Astrocyte (in vitro differentiated cells and primary cell): ENCODE results near the gene KRT222. TPM values are rescaled to one million over a fixed set of nuclear protein-coding genes. Genes with fewer than 3 reads are reported as not detected.

Experiments used
- DNase-seq: peaks from one replicate; pipeline ENCODE4 v3.0.0-alpha.2; 2010; ENCODE audit warnings: low read depth
- FAIRE-seq: peaks from 2 replicates; lab custom pipeline; 2011; peaks lifted over from hg19 to GRCh38; lab: Jason Lieb, UNC
- H2AFZ ChIP-seq: 2 replicates; pipeline ENCODE4 v1.6.0; 2012; ENCODE audit warnings: low read depth, low read length, inconsistent platforms
- H3K27ac ChIP-seq: 2 replicates; pipeline ENCODE4 v1.5.1; 2011; ENCODE audit warnings: low read depth, low read length, inconsistent platforms
- H3K27me3 ChIP-seq: 2 replicates; pipeline ENCODE4 v1.6.0; 2011; ENCODE audit warnings: low read length, inconsistent platforms; ENCODE audit not compliant: insufficient read depth
- H3K36me3 ChIP-seq: 2 replicates; pipeline ENCODE4 v1.5.1; 2011; ENCODE audit warnings: low read length, inconsistent platforms; ENCODE audit not compliant: insufficient read depth
- H3K4me1 ChIP-seq: 2 replicates; pipeline ENCODE4 v1.5.1; 2011; ENCODE audit warnings: low read length, inconsistent platforms; ENCODE audit not compliant: insufficient read depth
- H3K4me2 ChIP-seq: 2 replicates; pipeline ENCODE4 v1.6.0; 2012; ENCODE audit warnings: low read length, inconsistent platforms
- H3K4me3 ChIP-seq: 2 replicates; pipeline ENCODE4 v1.5.1; 2011; ENCODE audit warnings: low read depth, mild to moderate bottlenecking, low read length, inconsistent platforms; ENCODE audit not compliant: insufficient read depth
- H3K79me2 ChIP-seq: 2 replicates; pipeline ENCODE4 v1.6.0; 2012; ENCODE audit warnings: mild to moderate bottlenecking, low read length, inconsistent platforms; ENCODE audit not compliant: insufficient read depth
- H3K9ac ChIP-seq: 2 replicates; pipeline ENCODE4 v1.6.0; 2012; ENCODE audit warnings: mild to moderate bottlenecking, low read length, inconsistent platforms
- H3K9me3 ChIP-seq: 2 replicates; pipeline ENCODE4 v1.5.1; 2012; ENCODE audit warnings: low read depth, mild to moderate bottlenecking, low read length, inconsistent platforms; ENCODE audit not compliant: insufficient read depth
- H4K20me1 ChIP-seq: 2 replicates; pipeline ENCODE4 v1.6.0; 2012; ENCODE audit warnings: low read length, inconsistent platforms; ENCODE audit not compliant: insufficient read depth
- H3K27ac Mint-ChIP-seq: one replicate; pipeline ENCODE4 v1.8.0; 2021; ENCODE audit warnings: mild to moderate bottlenecking, mixed read lengths; ENCODE audit not compliant: unreplicated experiment
- H3K27me3 Mint-ChIP-seq: one replicate; pipeline ENCODE4 v1.8.0; 2021; ENCODE audit warnings: low read depth, mixed read lengths; ENCODE audit not compliant: unreplicated experiment
- H3K36me3 Mint-ChIP-seq: one replicate; pipeline ENCODE4 v1.8.0; 2021; ENCODE audit warnings: low read depth, mixed read lengths; ENCODE audit not compliant: unreplicated experiment
- H3K4me1 Mint-ChIP-seq: one replicate; pipeline ENCODE4 v1.8.0; 2021; ENCODE audit warnings: low read depth, mixed read lengths; ENCODE audit not compliant: unreplicated experiment
- H3K4me3 Mint-ChIP-seq: one replicate; pipeline ENCODE4 v1.8.0; 2021; ENCODE audit warnings: mild to moderate bottlenecking, moderate library complexity, mixed read lengths; ENCODE audit not compliant: unreplicated experiment
- H3K9me3 Mint-ChIP-seq: one replicate; pipeline ENCODE4 v1.8.0; 2021; ENCODE audit warnings: mild to moderate bottlenecking, mixed read lengths; ENCODE audit not compliant: unreplicated experiment
- CTCF ChIP-seq: IDR thresholded peaks from 2 replicates; pipeline ENCODE4 v1.5.1; 2011; ENCODE audit warnings: low read depth, mild to moderate bottlenecking, inconsistent platforms, low read length, moderate library complexity; ENCODE audit not compliant: insufficient read depth
- EZH2 ChIP-seq: IDR thresholded peaks from 2 replicates; pipeline ENCODE4 v1.6.1; 2012; ENCODE audit warnings: mild to moderate bottlenecking, low read length, inconsistent platforms; ENCODE audit not compliant: insufficient read depth
- total RNA-seq: library from RNA; stranded (reverse); gene quantifications from 2 replicates; pipeline ENCODE4 v1.2.1, GENCODE V29; 2021

KRT222 gene
- total RNA-seq, 1 donor from 2014 or later, result 0.14 TPM

- no peak for DNase-seq
- Histone ChIP-seq H2AFZ (no peak overlapping the region), H3K36me3 (no peaks in the 10 kb centered on the region)
Observed at GRCh38 chr17:40687106-40687505, 22.1 kb upstream of the KRT222 start.

GRCh38 chr17:40686192-40686591 lies 21.2 kb upstream of the KRT222 start:
- no peaks in the 10 kb centered on the region for H3K9me3 Mint-ChIP-seq
- no peaks in the 10 kb centered on the region for H3K9me3 ChIP-seq
- H3K4me1 Mint-ChIP-seq, result no peaks in the 10 kb centered on the region

More at GRCh38 chr17:40687106-40687505, 22.1 kb upstream of the KRT222 start:
- H3K9me3 ChIP-seq, result no peaks in the 10 kb centered on the region
- H3K27ac Mint-ChIP-seq, result no peak overlapping the region
- no peaks in the 10 kb centered on the region for H4K20me1 ChIP-seq
- H3K4me1 ChIP-seq, result no peaks in the 10 kb centered on the region
- no peak overlapping the region for H3K4me3 Mint-ChIP-seq
- no peak overlapping the region for H3K4me3 ChIP-seq
- H3K79me2 ChIP-seq, result no peaks in the 10 kb centered on the region
- H3K9ac ChIP-seq, result no peak overlapping the region
- no peaks in the 10 kb centered on the region for H3K27me3 Mint-ChIP-seq
- no peak for TF ChIP-seq CTCF
- peaks cover 15% of the 10 kb centered on the region for H3K27me3 ChIP-seq
- no peak for FAIRE-seq
- no peaks in the 10 kb centered on the region for H3K9me3 Mint-ChIP-seq
- H3K4me2 ChIP-seq, result no peak overlapping the region
- no peaks in the 10 kb centered on the region for H3K36me3 Mint-ChIP-seq
- H3K4me1 Mint-ChIP-seq, result no peaks in the 10 kb centered on the region
- H3K27ac ChIP-seq, result no peak overlapping the region

GRCh38 chr17:40680998-40681397 lies 16.0 kb upstream of the KRT222 start:
- H3K9ac ChIP-seq, result no peak overlapping the region
- no peak overlapping the region for H3K4me3 ChIP-seq
- H3K27me3 Mint-ChIP-seq, result peaks cover 7% of the 10 kb centered on the region
- H3K27ac ChIP-seq, result no peak overlapping the region
- H3K4me1 ChIP-seq, result no peaks in the 10 kb centered on the region
- TF ChIP-seq EZH2, result no peak
- no peak for TF ChIP-seq CTCF
- no peak overlapping the region for H3K27ac Mint-ChIP-seq
- no peaks in the 10 kb centered on the region for H3K36me3 ChIP-seq
- DNase-seq (no peak), FAIRE-seq (no peak)
- no peaks in the 10 kb centered on the region for H3K9me3 Mint-ChIP-seq
- H3K36me3 Mint-ChIP-seq, result no peaks in the 10 kb centered on the region
- H3K79me2 ChIP-seq, result no peaks in the 10 kb centered on the region
- no peak overlapping the region for H3K4me2 ChIP-seq
- H3K4me1 Mint-ChIP-seq, result no peaks in the 10 kb centered on the region
- H3K9me3 ChIP-seq, result no peaks in the 10 kb centered on the region
- no peak overlapping the region for H2AFZ ChIP-seq
- H4K20me1 ChIP-seq, result no peaks in the 10 kb centered on the region
- peaks cover 19% of the 10 kb centered on the region for H3K27me3 ChIP-seq
- no peak overlapping the region for H3K4me3 Mint-ChIP-seq

More at GRCh38 chr17:40686192-40686591, 21.2 kb upstream of the KRT222 start:
- no peaks in the 10 kb centered on the region for H3K36me3 Mint-ChIP-seq
- Histone ChIP-seq H4K20me1 (no peaks in the 10 kb centered on the region), H3K27ac (no peak overlapping the region), H2AFZ (no peak overlapping the region), H3K27me3 (peaks cover 19% of the 10 kb centered on the region), H3K4me3 (no peak overlapping the region), H3K4me1 (no peaks in the 10 kb centered on the region), H3K4me2 (no peak overlapping the region), H3K36me3 (no peaks in the 10 kb centered on the region), H3K79me2 (no peaks in the 10 kb centered on the region), H3K9ac (no peak overlapping the region)
- no peak overlapping the region for H3K4me3 Mint-ChIP-seq
- H3K27me3 Mint-ChIP-seq, result peaks cover 3% of the 10 kb centered on the region
- DNase-seq (no peak), FAIRE-seq (no peak)
- TF ChIP-seq EZH2 (no peak), CTCF (no peak)
- H3K27ac Mint-ChIP-seq, result no peak overlapping the region
